Measurements from ENCODE around the gene MED9. TPM values are rescaled to one million over a fixed set of nuclear protein-coding genes. Genes with fewer than 3 reads are reported as not detected.

Gene MED9
- total and polyA plus RNA-seq, 2 of the 4 experiments (the other 2 are of a cell fraction): 6.1 to 10.1 TPM

- H2AFZ ChIP-seq (replicated peaks; ENCODE audit: low read length, poor library complexity): no peak overlapping the region
- in situ Hi-C loops (cut with MboI; ENCODE audit: low sequenced_read_pairs): no loop called here
Measured at GRCh38 chr17:17456251-17456650, 20.5 kb upstream of the MED9 start.

More at GRCh38 chr17:17456251-17456650, 20.5 kb upstream of the MED9 start:
- intact Hi-C loops (cut with micrococcal nuclease) (no loop called here), dilution Hi-C loops (cut with HindIII; ENCODE audit: low sequenced_read_pairs, unreplicated experiment) (no loop called here)
- Histone ChIP-seq H2BK15ac (ENCODE audit: low read depth, low read length) (no peak overlapping the region), H3K4me1 (ENCODE audit: control insufficient read depth, insufficient read depth, low read length) (no peaks in the 10 kb centered on the region), H3K36me3 (ENCODE audit: control insufficient read depth, insufficient read depth, low read length) (no peaks in the 10 kb centered on the region), H2BK20ac (ENCODE audit: low read depth, low read length) (no peak overlapping the region), H2AK5ac (ENCODE audit: low read depth, low read length) (no peak overlapping the region), H4K8ac (ENCODE audit: low read depth in 2 of 2, low read length in 2 of 2) (no peak overlapping the region), H4K5ac (ENCODE audit: low read depth, low read length) (no peak overlapping the region), H3K27ac (ENCODE audit: insufficient read depth, low read length) (no peak overlapping the region), H3K56ac (ENCODE audit: extremely low read depth, insufficient read depth, low read length) (no peak overlapping the region), H3K9ac (ENCODE audit: low read depth, low read length) (no peak overlapping the region), H2BK5ac (ENCODE audit: low read depth, low read length, poor library complexity, severe bottlenecking) (no peak overlapping the region), H2BK120ac (ENCODE audit: low read depth, low read length) (no peak overlapping the region), H3K14ac (replicated peaks; ENCODE audit: low read depth, low read length) (no peak overlapping the region), H3K4ac (ENCODE audit: low read depth, low read length) (no peak overlapping the region), H2AK9ac (replicated peaks; ENCODE audit: low read depth, low read length, poor library complexity) (peak overlapping the region; percentile 42), H3K79me1 (ENCODE audit: low read depth in 1 of 2, low read length in 2 of 2) (no peaks in the 10 kb centered on the region), H3K4me2 (ENCODE audit: low read depth, low read length) (no peak overlapping the region), H3K18ac (ENCODE audit: low read depth, low read length) (no peak overlapping the region), H3K9me1 (ENCODE audit: insufficient read depth, low read length) (no peaks in the 10 kb centered on the region), H3K23ac (ENCODE audit: low read depth, low read length) (no peak overlapping the region), H3K4me3 (ENCODE audit: insufficient read depth, low read depth, low read length) (no peak overlapping the region), H4K20me1 (ENCODE audit: insufficient read depth, low read length) (no peaks in the 10 kb centered on the region), H3K9me3 (ENCODE audit: control insufficient read depth, insufficient read depth, low read length) (peaks cover 3% of the 10 kb centered on the region; the same call in 1 of the 2 replicates), H3K27me3 (ENCODE audit: control insufficient read depth, insufficient read depth, low read length) (peaks cover 18% of the 10 kb centered on the region), H4K91ac (ENCODE audit: insufficient read depth, low read depth, low read length) (no peak overlapping the region)
- CTCF ChIA-PET: no interaction called here
- no peak for TF ChIP-seq RFX5 (IDR thresholded peaks at IDR 0.05; ENCODE audit: low read depth, low read length)
- BruUV-seq (replicated peaks): no TSS peak
- DNase-seq (no peak), ATAC-seq (ENCODE audit: low read depth) (no peak)
- POLR2A ChIA-PET (ENCODE audit: unreplicated experiment): no interaction called here
- WGBS, 2 experiments (ENCODE audit: extremely low coverage in 2 of 2, insufficient read length in 1 of 2): 87% methylated on average over 3 of the region's 19 CpGs; no CpG with 5 or more reads in 1 of the 2 experiments
